H1 (cell line): ENCODE measurements around the gene DAB2IP. TPM values are rescaled to one million over a fixed set of nuclear protein-coding genes. Genes with fewer than 3 reads are reported as not detected.

Source experiments
- ASH2L ChIP-seq: fragments of 200-600, 300-600 bp; sonication (generic); IDR thresholded peaks from one replicate; pipeline ENCODE4 v1.7.1; 2017; ENCODE audit warnings: low read length
- BACH1 ChIP-seq: IDR thresholded peaks from 2 replicates; pipeline ENCODE4 v1.6.1; 2012; ENCODE audit warnings: low read length, improper control_type of control experiment
- BCL11A ChIP-seq, 2 experiments: IDR thresholded peaks; one replicate each; pipeline ENCODE4 v1.6.1; 2011; ENCODE audit warnings: low read depth in 2 of 2, low read length in 2 of 2, mild to moderate bottlenecking in 2 of 2
- CEBPB ChIP-seq: IDR thresholded peaks from 2 replicates; pipeline ENCODE4 v1.6.1; 2012; ENCODE audit warnings: low read depth, low read length
- EGR1 ChIP-seq: IDR thresholded peaks from 2 replicates; pipeline ENCODE4 v1.6.1; 2011; ENCODE audit warnings: low read depth, low read length, borderline replicate concordance
- polyA plus RNA-seq, 7 experiments: library from polyadenylated mRNA; depleted of rRNA in 3 of 7; stranded (reverse) in 5 of 7; unstranded in 2 of 7; fragments of >200 nt in 5 of 7; fragments of 200-250 nt in 2 of 7; gene quantifications; 1 replicate in 5 of 7; 2 replicates in 1 of 7; 4 replicates in 1 of 7; pipeline versions ENCODE4 v1.2.1 to v1.2.3, GENCODE V29; 2011 to 2013; ENCODE audit warnings: missing spikeins in 2 of 7, mixed read lengths in 2 of 7
- total RNA-seq: library from RNA; stranded (reverse); fragmentation: NEBNext Ultra II Directional; extraction: Animal tissue kit (Norgen Biotek cat#: 25700); gene quantifications from 2 replicates; pipeline ENCODE4 v1.2.1, GENCODE V29; 2021
- TF ChIP-seq, protein P1 (sequence below): fragments of 300-600 bp; sonication (generic); IDR thresholded peaks from 2 replicates; pipeline ENCODE4 v1.7.1; 2012; ENCODE audit warnings: low read length, moderate library complexity, mild to moderate bottlenecking, inconsistent platforms; ENCODE audit not compliant: insufficient replicate concordance

The DAB2IP gene
- total and polyA plus RNA-seq, 2 of the 8 experiments (the other 6 are each of a cell fraction or from before 2014, with no cell fraction given) = 19.7 to 39.5 TPM

DNA sequence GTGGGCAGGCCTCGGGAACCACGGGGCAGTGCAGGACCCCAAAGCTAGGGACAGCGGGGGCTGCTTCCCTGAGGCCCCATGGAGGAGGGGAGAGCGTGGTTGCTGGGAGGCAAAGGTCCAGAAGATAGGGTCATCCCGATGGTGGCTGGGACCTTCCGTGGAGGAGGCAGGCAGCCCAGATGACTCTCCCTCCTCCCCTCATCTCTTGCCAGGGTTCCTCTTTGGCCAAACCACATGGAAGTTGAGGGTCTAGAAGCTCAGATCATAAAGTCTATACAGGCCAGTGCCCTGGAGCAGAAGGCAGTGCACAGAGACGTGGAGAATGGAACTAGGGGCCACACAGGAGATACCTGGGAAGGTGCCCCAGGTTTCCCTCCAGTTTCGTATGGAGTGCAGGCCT, 22.6 kb downstream of the DAB2IP start (continued):
- TF ChIP-seq, protein P1, sequence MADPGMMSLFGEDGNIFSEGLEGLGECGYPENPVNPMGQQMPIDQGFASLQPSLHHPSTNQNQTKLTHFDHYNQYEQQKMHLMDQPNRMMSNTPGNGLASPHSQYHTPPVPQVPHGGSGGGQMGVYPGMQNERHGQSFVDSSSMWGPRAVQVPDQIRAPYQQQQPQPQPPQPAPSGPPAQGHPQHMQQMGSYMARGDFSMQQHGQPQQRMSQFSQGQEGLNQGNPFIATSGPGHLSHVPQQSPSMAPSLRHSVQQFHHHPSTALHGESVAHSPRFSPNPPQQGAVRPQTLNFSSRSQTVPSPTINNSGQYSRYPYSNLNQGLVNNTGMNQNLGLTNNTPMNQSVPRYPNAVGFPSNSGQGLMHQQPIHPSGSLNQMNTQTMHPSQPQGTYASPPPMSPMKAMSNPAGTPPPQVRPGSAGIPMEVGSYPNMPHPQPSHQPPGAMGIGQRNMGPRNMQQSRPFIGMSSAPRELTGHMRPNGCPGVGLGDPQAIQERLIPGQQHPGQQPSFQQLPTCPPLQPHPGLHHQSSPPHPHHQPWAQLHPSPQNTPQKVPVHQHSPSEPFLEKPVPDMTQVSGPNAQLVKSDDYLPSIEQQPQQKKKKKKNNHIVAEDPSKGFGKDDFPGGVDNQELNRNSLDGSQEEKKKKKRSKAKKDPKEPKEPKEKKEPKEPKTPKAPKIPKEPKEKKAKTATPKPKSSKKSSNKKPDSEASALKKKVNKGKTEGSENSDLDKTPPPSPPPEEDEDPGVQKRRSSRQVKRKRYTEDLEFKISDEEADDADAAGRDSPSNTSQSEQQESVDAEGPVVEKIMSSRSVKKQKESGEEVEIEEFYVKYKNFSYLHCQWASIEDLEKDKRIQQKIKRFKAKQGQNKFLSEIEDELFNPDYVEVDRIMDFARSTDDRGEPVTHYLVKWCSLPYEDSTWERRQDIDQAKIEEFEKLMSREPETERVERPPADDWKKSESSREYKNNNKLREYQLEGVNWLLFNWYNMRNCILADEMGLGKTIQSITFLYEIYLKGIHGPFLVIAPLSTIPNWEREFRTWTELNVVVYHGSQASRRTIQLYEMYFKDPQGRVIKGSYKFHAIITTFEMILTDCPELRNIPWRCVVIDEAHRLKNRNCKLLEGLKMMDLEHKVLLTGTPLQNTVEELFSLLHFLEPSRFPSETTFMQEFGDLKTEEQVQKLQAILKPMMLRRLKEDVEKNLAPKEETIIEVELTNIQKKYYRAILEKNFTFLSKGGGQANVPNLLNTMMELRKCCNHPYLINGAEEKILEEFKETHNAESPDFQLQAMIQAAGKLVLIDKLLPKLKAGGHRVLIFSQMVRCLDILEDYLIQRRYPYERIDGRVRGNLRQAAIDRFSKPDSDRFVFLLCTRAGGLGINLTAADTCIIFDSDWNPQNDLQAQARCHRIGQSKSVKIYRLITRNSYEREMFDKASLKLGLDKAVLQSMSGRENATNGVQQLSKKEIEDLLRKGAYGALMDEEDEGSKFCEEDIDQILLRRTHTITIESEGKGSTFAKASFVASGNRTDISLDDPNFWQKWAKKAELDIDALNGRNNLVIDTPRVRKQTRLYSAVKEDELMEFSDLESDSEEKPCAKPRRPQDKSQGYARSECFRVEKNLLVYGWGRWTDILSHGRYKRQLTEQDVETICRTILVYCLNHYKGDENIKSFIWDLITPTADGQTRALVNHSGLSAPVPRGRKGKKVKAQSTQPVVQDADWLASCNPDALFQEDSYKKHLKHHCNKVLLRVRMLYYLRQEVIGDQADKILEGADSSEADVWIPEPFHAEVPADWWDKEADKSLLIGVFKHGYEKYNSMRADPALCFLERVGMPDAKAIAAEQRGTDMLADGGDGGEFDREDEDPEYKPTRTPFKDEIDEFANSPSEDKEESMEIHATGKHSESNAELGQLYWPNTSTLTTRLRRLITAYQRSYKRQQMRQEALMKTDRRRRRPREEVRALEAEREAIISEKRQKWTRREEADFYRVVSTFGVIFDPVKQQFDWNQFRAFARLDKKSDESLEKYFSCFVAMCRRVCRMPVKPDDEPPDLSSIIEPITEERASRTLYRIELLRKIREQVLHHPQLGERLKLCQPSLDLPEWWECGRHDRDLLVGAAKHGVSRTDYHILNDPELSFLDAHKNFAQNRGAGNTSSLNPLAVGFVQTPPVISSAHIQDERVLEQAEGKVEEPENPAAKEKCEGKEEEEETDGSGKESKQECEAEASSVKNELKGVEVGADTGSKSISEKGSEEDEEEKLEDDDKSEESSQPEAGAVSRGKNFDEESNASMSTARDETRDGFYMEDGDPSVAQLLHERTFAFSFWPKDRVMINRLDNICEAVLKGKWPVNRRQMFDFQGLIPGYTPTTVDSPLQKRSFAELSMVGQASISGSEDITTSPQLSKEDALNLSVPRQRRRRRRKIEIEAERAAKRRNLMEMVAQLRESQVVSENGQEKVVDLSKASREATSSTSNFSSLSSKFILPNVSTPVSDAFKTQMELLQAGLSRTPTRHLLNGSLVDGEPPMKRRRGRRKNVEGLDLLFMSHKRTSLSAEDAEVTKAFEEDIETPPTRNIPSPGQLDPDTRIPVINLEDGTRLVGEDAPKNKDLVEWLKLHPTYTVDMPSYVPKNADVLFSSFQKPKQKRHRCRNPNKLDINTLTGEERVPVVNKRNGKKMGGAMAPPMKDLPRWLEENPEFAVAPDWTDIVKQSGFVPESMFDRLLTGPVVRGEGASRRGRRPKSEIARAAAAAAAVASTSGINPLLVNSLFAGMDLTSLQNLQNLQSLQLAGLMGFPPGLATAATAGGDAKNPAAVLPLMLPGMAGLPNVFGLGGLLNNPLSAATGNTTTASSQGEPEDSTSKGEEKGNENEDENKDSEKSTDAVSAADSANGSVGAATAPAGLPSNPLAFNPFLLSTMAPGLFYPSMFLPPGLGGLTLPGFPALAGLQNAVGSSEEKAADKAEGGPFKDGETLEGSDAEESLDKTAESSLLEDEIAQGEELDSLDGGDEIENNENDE = no peak
- TF ChIP-seq ASH2L (no peak), CEBPB (no peak), BCL11A (IDR thresholded peaks at IDR 0.05; ENCODE audit: low read depth in 2 of 2, low read length in 2 of 2) (no peak), EGR1 (no peak), BACH1 (no peak)
- TF ChIP-seq, all 59 proteins: peak for 0
